Measurements from ENCODE around the gene TBL1XR1.

DNA sequence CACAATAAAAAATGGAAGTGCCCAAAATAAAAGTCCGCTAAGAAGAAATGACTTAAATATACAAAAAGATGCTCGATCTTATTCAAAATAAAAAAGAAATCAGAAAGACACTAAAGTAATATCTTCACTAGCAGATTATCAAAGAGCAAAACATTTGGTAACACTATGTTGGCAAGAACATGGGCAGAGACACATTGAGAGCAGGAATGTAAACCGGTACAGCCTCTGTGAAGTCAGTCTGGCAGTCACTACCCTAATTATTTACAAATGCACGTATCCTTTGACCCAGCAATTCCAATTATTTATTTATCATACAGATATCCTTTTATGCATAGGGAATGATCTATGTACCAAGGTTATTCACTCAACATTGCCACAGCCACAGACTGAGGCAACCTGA, 34.5 kb downstream of the TBL1XR1 start:
- TF ChIP-seq POLR2A (IDR thresholded peaks at IDR 0.05; ENCODE audit: low read length) (no peak), GATA1 (IDR thresholded peaks at IDR 0.05; ENCODE audit: low read depth, low read length) (no peak)
